ENCODE results near the gene KLHL6.

DNA sequence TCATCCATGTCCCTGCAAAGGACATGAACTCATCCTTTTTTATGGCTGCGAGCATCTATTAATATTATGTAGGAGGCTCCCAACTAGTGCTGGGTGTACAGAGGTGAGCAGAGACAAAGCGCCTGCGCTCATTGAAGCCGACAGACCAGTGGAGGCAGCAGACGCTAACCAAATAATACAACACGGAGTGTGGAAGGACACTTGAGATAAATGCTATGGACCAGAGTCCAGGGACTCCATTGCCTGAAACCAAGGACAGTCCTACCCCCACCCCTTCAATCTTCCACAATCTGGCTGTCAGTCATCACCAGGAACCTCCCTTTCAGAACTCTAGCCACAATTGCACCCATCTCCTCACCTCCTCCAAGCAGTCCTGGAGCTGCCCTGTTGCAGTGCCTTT lies 41.5 kb downstream of the KLHL6 start:
- no peak for TF ChIP-seq POLR2AphosphoS2 (IDR thresholded peaks at IDR 0.05; ENCODE audit: low read depth, low read length)
- TF ChIP-seq, protein P1, sequence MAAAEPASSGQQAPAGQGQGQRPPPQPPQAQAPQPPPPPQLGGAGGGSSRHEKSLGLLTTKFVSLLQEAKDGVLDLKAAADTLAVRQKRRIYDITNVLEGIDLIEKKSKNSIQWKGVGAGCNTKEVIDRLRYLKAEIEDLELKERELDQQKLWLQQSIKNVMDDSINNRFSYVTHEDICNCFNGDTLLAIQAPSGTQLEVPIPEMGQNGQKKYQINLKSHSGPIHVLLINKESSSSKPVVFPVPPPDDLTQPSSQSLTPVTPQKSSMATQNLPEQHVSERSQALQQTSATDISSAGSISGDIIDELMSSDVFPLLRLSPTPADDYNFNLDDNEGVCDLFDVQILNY (CRISPR knock-in tag; conservative IDR thresholded peaks at IDR 0.05): no peak
- TF ChIP-seq, protein P2, sequence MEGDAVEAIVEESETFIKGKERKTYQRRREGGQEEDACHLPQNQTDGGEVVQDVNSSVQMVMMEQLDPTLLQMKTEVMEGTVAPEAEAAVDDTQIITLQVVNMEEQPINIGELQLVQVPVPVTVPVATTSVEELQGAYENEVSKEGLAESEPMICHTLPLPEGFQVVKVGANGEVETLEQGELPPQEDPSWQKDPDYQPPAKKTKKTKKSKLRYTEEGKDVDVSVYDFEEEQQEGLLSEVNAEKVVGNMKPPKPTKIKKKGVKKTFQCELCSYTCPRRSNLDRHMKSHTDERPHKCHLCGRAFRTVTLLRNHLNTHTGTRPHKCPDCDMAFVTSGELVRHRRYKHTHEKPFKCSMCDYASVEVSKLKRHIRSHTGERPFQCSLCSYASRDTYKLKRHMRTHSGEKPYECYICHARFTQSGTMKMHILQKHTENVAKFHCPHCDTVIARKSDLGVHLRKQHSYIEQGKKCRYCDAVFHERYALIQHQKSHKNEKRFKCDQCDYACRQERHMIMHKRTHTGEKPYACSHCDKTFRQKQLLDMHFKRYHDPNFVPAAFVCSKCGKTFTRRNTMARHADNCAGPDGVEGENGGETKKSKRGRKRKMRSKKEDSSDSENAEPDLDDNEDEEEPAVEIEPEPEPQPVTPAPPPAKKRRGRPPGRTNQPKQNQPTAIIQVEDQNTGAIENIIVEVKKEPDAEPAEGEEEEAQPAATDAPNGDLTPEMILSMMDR (CRISPR knock-in tag; IDR thresholded peaks at IDR 0.05): no peak
- no peak for TF ChIP-seq ZBTB8A (CRISPR knock-in tag; IDR thresholded peaks at IDR 0.05; ENCODE audit: borderline replicate concordance, low read depth)
- no peak for TF ChIP-seq SP4 (CRISPR knock-in tag; IDR thresholded peaks at IDR 0.05)
- TF ChIP-seq TAF1 (CRISPR knock-in tag; IDR thresholded peaks at IDR 0.05): no peak
- no peak for TF ChIP-seq RXRB (CRISPR knock-in tag; IDR thresholded peaks at IDR 0.05; ENCODE audit: borderline replicate concordance)
- TF ChIP-seq CBX5 (CRISPR knock-in tag; IDR thresholded peaks at IDR 0.05; ENCODE audit: borderline replicate concordance): no peak
- no peak for TF ChIP-seq DNMT1 (CRISPR knock-in tag; IDR thresholded peaks at IDR 0.05)
- TF ChIP-seq ZNF274 (CRISPR knock-in tag; IDR thresholded peaks at IDR 0.05): no peak
- TF ChIP-seq ZNF652 (CRISPR knock-in tag; IDR thresholded peaks at IDR 0.05; ENCODE audit: borderline replicate concordance, low read depth): no peak
- no peak for TF ChIP-seq EZH2 (conservative IDR thresholded peaks at IDR 0.05; ENCODE audit: low read depth, low read length)
- TF ChIP-seq, protein P3, sequence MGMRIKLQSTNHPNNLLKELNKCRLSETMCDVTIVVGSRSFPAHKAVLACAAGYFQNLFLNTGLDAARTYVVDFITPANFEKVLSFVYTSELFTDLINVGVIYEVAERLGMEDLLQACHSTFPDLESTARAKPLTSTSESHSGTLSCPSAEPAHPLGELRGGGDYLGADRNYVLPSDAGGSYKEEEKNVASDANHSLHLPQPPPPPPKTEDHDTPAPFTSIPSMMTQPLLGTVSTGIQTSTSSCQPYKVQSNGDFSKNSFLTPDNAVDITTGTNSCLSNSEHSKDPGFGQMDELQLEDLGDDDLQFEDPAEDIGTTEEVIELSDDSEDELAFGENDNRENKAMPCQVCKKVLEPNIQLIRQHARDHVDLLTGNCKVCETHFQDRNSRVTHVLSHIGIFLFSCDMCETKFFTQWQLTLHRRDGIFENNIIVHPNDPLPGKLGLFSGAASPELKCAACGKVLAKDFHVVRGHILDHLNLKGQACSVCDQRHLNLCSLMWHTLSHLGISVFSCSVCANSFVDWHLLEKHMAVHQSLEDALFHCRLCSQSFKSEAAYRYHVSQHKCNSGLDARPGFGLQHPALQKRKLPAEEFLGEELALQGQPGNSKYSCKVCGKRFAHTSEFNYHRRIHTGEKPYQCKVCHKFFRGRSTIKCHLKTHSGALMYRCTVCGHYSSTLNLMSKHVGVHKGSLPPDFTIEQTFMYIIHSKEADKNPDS (CRISPR knock-in tag; IDR thresholded peaks at IDR 0.05): no peak
- no peak for TF ChIP-seq NPAS2 (CRISPR knock-in tag; IDR thresholded peaks at IDR 0.05; ENCODE audit: borderline replicate concordance)

All from HepG2 (cell line).